GM21381 (cell line): ENCODE measurements around the gene CDK16.

Experiments
- ATAC-seq: cut with Tn5 transposase; IDR thresholded peaks from one replicate; pipeline ENCODE4 v1.9.1; 2021; ENCODE audit warnings: mild to moderate bottlenecking, moderate library complexity; ENCODE audit not compliant: unreplicated experiment

Gene CDK16

GRCh38 chrX:47185241-47185640 lies 33.2 kb upstream of the CDK16 start:
- no peak for ATAC-seq

GRCh38 chrX:47186096-47186740 lies 32.3 kb upstream of the CDK16 start:
- ATAC-seq, result no peak

GRCh38 chrX:47187106-47187677 lies 31.3 kb upstream of the CDK16 start:
- ATAC-seq, result no peak

GRCh38 chrX:47189906-47190305 lies 28.6 kb upstream of the CDK16 start:
- ATAC-seq, result no peak

- peak; percentile 63 for ATAC-seq
Measured at GRCh38 chrX:47190445-47191269, 27.8 kb upstream of the CDK16 start.

- no peak for ATAC-seq
Measured at GRCh38 chrX:47191331-47191730, 27.1 kb upstream of the CDK16 start.

GRCh38 chrX:47191806-47192401 lies 26.6 kb upstream of the CDK16 start:
- ATAC-seq, result no peak

- ATAC-seq, result peak; percentile 65
Measured at GRCh38 chrX:47193475-47194193, 24.8 kb upstream of the CDK16 start, which contains the start of gene UBA1. Gene UBA1, plus strand, starts transcription at chrX:47193829. Its CDS starts 4,974 bp downstream, at chrX:47198803.

GRCh38 chrX:47194194-47194787 lies 24.2 kb upstream of the CDK16 start:
- no peak for ATAC-seq

GRCh38 chrX:47196098-47196497 lies 22.4 kb upstream of the CDK16 start:
- no peak for ATAC-seq

GRCh38 chrX:47197526-47197925 lies 21.0 kb upstream of the CDK16 start:
- ATAC-seq, result no peak

GRCh38 chrX:47198026-47198686 lies 20.3 kb upstream of the CDK16 start:
- ATAC-seq, result no peak

- ATAC-seq, result no peak
Measured at GRCh38 chrX:47198687-47199080, 19.8 kb upstream of the CDK16 start.

- no peak for ATAC-seq
Measured at GRCh38 chrX:47199286-47199685, 19.2 kb upstream of the CDK16 start.

- ATAC-seq, result no peak
Measured at GRCh38 chrX:47200385-47201150, 17.9 kb upstream of the CDK16 start.

GRCh38 chrX:47201345-47201944 lies 17.0 kb upstream of the CDK16 start:
- ATAC-seq, result no peak

GRCh38 chrX:47202316-47202715 lies 16.2 kb upstream of the CDK16 start:
- ATAC-seq, result no peak

- no peak for ATAC-seq
Measured at GRCh38 chrX:47202877-47203276, 15.6 kb upstream of the CDK16 start.

GRCh38 chrX:47204970-47205369 lies 13.5 kb upstream of the CDK16 start:
- no peak for ATAC-seq
